ENCODE results near the gene DUSP7. TPM values are rescaled to one million over a fixed set of nuclear protein-coding genes. Genes with fewer than 3 reads are reported as not detected.

DUSP7 gene
- total RNA-seq, 1 donor from 2014 or later: 6.2 TPM

DNA sequence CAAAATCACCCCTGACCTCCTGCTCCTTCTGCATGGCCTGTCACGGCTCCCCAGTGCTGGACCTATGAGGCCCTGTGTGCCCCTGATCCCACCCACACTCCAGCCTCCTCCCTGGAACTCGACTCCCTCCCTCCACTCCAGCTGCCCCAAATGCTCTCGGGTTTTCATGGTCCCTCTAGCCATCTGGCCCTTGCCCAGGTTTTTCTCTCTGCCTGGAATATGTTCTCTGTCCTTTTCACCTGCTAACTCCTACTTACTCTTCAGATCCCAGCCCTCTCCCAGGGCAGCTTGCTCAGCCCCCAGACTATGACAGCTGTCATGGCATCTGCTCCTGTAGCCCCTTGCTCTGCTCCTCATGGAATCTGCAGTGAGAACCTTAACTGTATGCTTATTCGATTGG lies 30.3 kb downstream of the DUSP7 start:
- DNase-seq (ENCODE audit: low read depth): no peak

DNA sequence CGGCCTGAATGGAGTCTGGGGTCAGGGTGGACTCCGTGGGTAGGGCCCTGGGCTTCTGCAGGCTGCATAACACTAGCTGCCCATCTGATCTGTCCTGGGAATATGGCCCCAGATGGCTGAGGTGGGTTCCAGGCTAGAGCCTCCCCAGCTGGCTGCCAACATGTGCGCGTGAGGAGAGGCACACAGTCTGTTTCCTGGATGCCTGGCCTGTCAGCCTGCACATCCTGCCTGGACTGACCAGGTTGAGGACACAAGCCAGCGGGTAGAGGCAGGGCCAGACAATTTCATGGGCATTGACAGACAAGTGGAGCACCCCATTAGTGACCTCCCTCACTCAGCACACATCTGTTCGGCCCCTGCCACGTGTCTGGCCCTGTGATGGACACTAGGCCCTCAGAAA lies 30.9 kb downstream of the DUSP7 start:
- no peak for DNase-seq (ENCODE audit: low read depth)

DNA sequence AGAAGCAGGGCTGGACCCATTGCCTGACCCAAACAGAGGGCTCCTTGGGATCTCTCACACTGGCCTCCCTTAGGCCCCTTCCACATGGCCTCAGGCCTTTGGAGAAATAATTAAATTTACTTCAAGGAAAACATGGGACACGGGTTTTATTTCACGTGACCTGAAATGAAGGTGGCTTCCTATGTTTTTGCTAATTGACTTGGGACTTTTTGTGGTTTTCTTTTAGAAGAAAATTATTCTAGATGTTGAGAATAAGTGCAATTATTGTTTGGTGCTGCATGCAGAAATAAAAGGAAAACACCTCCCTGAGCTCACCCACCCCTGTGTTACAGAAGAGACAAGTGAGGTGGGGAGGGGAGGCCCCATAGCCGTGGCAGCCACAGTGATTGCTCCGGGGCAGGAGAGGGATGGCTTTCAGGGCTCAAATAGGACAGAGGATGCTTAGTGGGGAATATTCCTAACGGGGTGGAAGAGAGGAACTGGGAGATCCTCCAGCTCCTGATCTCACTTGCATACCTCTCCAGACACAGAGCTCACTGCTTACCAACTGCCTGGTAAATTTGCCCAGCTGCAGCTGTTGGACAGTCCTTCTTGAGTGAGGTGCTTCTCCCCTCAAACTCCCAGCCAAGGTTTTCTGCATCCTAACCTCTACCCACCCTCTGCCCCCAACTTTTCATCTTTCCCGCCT lies 31.5 kb downstream of the DUSP7 start:
- no peak for DNase-seq (ENCODE audit: low read depth)

DNA sequence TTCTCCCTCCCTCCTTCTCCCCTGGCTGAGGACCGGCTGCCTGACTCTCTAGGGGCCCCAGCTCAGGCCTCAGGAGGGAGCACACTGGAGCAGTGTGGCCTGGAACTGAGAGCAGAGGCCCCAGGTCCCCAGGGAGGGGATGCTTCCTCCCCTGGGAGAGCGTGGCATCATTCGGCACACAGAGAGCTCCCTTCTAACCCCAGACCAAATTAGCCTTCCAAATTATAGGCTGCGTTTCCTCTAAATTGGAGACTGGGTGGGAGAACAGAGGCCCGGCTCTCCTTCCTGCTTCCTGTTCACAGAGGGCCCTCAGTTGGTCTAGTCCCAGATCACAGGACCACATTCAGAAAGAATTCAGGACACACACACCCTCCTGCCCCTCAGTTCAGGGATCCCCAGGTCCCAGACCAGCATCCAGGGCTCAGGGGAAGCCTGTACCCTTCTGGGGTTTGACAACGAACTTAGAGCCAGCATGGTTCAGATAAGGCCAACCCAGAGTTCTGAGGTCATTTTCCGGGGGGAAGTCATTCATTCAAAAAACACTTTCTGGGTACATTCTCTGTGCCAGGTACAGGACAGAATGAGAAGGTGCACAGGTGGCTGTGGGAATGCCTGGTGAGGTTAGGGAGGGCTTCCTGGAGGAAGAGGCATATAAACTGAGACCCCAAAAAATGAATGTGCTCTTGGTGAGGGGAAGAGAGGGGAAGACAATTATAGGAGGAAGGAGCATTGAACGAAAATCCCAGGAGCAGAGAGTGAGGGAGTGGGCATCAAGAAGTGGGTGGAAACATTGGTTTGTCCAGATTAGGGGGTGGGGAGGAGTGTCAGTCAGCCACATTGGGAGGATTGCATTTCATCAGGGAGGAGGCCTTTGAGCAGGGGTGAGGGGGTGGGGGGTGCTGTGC lies 32.3 kb downstream of the DUSP7 start:
- DNase-seq (ENCODE audit: low read depth): no peak

DNA sequence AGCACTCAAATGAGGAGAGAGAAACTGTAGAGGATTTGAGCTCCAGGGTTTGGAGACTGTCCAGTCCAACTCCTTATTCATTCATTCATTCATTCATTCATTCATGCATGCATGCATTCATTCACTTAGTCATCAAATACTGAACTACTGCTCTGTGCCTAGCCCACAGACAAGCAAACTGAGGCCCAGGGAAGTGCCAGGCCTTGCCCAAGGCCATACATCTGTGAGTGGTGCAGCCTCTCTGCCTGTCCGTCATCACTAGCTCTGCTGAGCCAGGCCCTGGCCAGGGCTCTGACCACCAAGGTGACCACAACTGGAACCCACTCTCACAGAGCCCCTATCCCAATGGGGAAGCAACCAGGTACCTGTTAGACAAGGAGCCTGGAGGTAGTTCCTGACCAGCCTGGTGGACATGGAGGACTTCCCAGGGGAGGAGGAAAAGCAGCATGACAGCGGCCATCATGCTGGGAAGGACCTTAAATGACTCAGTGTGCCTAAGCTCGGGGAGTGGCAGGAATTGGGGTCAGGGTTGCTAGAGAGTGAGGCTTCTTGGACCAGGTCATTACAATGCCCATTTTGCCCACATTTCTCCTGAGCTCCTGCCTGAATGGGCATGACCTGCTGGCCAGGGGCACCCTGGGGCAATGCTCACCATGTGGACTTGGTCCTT lies 33.1 kb downstream of the DUSP7 start:
- DNase-seq (ENCODE audit: low read depth): no peak

DNA sequence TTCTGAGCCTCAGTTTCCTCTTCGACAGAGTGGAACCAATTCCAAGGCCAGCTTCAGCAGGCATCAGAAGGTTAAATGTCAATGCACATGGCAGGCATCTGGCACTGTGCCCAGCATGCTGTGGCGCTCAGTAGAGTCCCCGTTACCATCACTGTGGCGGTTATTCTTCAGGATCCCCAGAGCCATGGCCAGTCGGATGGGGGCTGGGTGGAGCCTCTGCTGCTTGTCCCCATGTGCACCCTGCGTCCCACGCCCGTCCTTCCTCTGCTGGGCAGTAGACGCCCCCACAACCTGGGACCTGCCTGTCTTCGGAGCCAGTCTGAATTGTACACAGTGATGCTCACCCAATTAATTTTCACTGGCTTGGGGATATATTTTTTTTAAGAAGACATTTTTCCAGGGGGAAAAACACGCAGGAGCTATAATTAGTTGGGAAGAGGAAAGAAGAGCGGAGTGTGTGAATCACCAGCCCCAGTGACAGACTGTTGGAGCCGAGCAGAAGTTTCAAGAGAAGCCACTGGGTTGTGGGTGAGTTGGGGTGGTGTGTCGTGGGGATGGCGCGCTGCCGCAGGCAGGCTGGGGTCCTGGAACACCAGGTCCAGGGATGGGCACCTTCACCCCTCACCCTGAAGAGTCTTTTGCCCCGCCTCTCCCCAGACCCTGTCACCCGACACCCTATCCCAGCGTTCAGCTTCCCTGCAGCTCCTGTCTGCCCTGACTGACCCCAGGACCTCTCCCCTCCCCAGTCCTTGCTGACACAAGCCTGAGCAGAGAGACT lies 33.9 kb downstream of the DUSP7 start:
- DNase-seq (ENCODE audit: low read depth): no peak

DNA sequence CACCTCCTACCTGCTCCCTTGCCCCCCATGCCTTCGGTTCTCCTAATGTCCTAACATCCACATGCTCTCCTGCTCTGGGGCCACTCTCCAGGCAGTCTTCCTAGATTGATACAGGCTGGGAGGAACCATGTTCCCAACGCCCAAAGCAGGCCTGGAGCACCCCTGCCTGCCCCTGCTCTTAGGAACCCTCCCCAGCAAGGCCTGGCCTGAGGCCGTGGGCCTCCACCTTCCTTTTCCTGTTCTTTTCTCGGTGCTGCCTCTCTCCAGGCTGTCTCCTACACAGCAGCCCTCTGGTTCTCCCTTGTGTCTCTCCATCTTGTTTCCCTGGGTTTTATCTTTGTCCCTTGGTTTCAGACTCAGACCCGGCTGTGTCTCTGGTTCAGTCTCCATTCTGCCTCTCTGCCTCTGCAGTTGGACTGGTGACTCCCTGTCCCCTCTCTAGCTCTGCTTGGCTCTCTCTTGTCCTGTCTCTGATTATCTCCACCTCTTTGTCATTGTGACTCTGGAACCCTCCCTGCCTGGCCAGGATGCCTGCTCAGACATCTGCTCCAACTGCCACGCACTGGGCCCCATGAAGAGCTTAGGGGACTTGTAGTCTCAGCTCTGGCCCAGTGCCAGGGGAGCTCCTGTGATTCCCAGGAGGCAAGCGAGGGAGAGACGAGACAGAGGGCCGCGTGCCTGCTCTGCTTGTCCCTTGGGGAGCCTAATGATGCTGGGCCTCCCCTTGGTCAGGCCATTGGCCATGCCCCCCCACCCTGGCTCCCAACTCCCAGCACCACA lies 34.7 kb downstream of the DUSP7 start:
- DNase-seq (ENCODE audit: low read depth): no peak

DNA sequence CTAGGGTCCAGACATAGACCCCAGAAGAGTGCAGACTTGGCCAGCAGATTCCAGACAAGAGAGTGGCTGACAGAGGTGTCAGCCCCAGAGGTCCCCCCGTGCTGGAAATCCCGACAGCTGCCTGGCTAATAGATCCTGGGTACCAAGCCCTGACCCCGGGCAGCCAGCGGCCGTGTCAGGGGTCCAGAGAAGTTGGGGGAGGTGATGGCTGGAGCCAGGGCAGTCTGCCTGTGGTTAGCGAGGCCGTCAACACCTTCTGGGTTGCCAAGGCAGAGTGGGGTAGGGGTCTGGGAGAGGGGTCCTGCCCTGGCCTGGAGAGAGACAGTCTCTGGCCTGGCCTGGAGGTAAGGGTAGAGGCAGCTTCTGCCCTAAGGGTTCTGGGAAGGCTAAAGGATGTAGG lies 35.6 kb downstream of the DUSP7 start:
- DNase-seq (ENCODE audit: low read depth): no peak

DNA sequence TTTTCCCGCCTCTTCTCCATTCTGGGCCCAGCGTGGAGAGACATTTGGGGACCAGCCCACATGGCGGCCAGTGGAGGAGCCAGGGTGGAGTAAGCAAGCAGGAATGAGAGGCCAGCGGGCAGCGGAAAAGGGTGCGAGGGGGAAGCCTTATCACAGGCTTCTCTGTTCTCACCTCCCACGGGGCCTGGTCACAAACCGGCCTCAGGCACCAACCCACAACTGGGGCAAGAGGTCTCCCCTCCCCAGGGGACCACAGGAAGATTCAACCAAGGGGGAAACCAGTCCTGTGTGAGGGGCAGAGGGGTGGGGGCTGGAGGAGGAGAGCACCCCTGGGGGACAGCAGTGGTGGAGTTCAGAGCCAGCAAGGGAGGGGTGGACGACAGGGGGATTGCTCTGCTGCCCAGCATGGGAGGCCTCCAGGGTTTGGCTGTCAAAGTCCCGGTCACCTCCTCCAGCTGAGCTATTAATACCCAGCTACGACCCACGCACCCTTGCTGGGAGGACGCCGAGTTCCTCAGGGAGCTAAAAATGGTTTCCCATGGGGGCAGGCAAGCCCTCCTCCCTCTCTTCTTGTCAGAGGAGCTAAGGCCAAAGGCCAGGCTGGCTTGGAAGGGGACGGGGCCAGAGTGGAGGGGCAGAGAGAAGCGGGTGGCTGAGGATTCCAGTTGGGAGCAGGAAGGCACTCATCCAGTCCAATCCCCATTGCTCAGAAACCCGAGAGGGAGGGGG lies 36.9 kb downstream of the DUSP7 start:
- no peak for DNase-seq (ENCODE audit: low read depth)

DNA sequence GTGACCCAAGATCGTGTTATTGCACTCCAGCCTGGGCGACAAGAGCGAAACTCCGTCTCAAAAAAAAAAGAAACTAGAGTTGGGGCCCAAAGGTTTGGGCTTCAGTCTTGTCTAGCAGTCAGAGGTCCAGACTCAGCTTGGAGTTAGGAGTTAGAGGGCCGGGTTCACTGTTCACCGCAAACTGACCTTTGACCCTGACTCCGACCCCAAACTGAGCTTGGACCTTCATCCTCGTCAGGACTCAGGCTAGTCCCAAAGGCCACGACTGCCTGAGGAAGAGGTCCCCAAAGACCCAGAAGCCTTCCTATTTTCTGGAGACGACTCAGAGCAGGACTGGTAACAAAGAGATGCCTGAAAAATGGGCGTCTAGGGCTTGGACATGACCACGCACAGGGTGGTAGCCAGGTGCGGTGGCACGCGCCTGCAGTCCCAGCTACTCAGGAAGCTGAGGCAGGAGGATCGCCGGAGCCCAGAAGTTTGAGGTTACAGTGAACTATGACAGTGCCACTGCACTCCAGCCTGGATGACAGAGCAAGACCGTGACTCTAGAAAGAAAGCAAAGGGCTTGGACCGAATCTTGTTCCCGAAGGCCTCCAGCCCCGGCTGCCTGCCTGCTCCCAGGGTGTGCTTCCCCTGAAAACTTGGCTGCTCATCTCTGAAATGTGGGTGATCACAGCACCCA lies 37.9 kb downstream of the DUSP7 start:
- DNase-seq (ENCODE audit: low read depth): no peak

DNA sequence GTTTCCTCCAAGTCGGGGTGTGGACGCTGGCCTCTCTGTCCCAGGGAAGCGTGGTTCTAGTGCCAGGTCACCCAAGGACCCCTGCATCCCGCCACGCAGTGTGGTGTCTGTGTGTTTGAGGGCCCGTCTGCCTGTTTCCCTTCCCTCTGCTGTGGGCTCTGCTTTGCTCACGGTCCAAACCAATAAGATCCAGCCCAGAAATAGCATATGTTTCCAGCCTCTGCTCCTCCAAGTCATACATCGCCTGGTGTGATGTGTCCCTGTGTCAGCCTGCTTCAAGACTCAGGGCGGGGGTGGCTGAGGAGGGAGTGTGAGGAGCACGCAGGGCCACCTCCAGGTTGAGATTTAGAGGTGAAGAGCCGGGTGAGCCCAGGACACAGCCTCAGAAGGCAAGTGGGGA lies 38.8 kb downstream of the DUSP7 start:
- no peak for DNase-seq (ENCODE audit: low read depth)

DNA sequence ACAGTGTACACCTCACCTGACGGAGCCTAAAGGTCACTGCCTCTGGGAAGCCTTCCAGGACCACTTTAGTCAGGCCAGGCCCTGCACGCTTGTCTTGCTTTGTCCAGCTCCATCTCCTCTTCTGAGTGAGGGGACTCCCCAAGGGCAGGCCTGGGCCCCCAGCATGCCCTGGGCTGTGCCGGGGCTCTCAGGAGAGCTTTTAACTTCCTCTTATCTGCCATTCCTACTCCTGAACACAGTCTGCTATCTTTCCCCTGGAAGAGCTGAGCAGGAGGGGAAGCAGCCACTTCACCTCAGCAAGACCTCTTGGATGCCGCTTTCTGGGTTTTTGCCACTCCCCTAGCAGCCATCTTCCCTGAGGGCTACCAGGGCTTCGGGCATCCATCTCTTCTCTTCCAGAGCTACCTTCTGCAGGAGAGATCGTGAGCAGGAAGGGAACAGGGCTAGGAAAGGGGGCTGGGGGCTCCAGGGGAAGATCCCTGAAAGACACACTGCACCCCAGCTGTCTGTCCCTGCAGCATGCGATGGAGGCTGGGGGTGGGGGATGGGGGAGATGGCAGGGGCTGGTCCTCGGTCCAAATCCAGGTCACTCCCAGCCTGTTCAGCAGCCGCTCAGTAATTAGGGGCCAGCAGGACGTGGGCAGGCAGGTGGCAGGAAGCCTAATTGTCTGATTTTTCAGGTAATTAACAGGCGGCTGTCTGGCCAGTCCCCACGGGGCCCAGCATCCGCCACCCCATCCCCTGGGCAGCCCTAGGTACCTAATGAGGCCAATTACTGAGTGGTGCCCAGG lies 40.7 kb downstream of the DUSP7 start:
- DNase-seq (ENCODE audit: low read depth): no peak

DNA sequence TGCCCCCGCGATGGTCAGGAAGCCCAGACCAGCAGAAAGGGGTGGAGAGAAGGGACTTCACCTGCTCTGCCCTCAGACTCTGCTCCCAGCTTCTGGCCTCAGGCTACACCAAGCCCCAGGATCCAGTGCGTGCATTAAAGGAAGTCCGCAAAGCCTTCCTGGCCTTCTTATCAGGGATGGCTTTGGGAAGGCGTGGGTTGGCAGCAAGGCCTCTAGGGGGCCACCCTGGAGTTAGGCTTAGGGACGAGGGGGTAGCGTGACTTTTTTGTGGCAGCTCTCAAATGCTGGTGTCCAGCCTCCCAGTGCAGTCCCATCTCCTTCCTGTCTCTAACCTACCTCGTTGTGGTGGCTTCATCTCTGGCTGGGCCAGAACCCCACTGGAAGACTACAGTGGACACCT lies 41.8 kb downstream of the DUSP7 start:
- DNase-seq (ENCODE audit: low read depth): no peak

DNA sequence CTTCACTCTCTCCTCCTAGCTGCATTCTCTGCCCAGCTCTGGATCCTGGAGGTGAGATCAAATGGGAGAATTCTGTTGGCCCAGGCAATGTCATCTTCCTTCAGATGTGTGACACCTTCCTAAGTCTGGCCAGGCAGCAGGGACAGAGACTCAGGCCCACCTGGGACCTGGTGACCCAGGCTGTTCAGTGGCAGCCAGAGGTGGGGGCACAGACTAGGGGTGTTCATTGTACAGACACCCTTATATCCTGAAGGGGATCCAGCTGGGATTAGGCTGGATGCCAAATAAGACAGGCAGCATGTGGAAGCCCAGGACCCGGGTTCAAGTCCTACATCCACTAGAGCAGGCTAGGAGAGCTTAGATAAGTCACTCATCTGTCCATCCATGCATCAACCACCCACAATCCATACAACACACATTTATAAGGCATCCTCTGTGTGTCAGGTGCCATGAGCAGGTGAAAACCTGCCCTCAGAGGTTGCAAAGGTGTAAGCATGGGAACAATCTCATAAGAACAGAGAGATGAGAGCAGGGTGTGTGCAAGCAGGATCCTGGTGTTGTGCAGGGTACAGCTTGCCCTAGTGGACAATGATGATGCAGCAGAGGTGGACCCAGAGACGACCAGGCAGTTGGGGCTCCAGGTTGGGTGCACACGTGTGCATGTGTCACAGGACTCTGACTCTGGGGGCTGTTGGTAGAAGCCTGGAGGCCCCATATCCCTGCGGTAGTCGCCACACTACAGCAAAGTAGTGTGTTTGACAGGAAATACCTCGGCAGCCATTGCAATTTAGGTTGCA lies 42.4 kb downstream of the DUSP7 start:
- DNase-seq (ENCODE audit: low read depth): no peak

DNA sequence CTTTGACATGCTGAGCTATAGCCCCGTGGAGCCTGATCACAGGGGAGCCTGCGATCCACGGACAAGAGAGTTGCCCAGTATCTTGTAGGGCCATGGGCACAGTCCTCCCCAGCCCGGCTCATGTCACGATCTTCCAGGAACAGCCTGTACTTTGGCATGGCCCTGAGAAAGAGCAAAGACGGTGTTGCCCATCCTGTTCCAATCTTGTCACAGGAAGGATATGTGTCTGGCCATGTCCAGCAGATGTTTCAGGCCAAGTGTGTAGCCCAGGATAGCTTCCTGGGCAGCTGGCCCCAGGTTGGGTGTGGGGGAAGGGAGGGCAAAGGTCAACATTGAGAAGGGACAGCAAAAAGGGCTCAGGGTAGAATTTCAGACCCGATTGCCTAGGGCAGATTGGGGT lies 43.7 kb downstream of the DUSP7 start:
- no peak for DNase-seq (ENCODE audit: low read depth)

DNA sequence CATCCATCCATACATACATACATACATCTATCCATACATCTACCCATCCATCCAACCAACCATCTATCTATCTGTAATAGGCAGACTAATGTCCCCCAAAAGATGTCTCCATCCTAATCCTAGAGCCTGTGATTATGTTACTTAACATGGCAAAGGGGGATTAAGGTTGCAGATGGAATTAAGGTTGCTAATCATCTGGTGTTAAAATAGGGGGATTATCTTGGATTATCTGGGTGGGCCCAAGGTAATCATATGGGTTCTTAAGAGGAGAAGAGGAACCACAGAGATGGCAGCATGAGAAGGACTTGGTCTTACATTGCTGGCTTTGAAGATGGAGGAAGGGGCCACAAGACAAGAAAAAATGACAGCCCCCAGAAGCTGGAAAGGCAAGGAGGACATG lies 45.9 kb downstream of the DUSP7 start:
- no peak for DNase-seq (ENCODE audit: low read depth)

DNA sequence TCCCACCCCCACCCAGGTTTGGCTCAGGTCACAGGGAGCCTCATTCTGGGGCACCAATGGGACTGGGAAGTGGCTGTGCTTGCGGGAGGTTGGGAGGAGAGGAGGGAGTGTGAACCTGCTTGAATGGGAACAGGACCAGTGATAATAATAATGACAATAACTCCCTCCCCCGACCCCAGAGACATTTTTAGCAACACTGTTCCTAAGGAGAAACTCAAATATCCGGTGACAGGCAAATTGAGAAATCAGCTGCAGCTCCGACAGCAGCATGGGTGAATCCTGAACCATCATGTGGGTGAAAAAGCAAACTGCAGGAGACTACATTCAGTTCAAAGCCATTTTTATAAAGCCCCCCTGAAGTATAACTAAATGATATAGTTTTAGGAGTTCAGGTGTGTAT lies 49.1 kb downstream of the DUSP7 start:
- no peak for DNase-seq (ENCODE audit: low read depth)

DNA sequence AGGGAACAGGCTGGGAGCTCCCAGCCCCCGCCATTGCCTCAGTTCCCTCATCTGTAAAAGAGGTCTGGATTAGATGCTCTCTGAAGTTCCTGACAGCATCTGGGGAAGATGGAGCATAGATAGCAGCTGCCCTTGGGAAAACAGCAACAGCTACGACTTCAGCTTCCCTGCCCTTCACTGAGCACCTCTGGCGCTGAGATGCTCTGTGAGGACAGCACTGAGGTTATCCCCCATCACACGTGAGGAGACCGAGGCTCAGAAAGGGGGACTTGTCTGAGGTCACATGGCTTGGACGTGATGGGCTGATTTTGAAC lies 49.6 kb downstream of the DUSP7 start:
- no peak for DNase-seq (ENCODE audit: low read depth)
